Measurements from ENCODE around the gene DICER1.

The DICER1 gene

GRCh38 chr14:95163666-95164065 lies 6.3 kb upstream of the DICER1 start:
- Histone ChIP-seq H3K36me3 (no peaks in the 10 kb centered on the region), H3K27me3 (no peaks in the 10 kb centered on the region), H3K4me3 (ENCODE audit: low read depth in 1 of 2, low read length in 1 of 2) (no peak overlapping the region), H3K9me3 (no peaks in the 10 kb centered on the region), H3K4me1 (ENCODE audit: control insufficient read depth in 1 of 2, insufficient read depth in 1 of 2, low read depth in 1 of 2, low read length in 1 of 2) (peaks cover 13 to 16% of the 10 kb centered on the region in 2 experiments), H3K27ac (peak overlapping the region; percentile 48)
- no peak for TF ChIP-seq CTCF (IDR thresholded peaks at IDR 0.05)

- H3K9me3 ChIP-seq = no peaks in the 10 kb centered on the region
- H3K27ac ChIP-seq = peak overlapping the region; percentile 48
- no peaks in the 10 kb centered on the region for H3K36me3 ChIP-seq
- H3K4me3 ChIP-seq (ENCODE audit: low read depth in 1 of 2, low read length in 1 of 2) = no peak overlapping the region
- no peaks in the 10 kb centered on the region for H3K27me3 ChIP-seq
- no peak for TF ChIP-seq CTCF (IDR thresholded peaks at IDR 0.05)
- H3K4me1 ChIP-seq (ENCODE audit: control insufficient read depth in 1 of 2, insufficient read depth in 1 of 2, low read depth in 1 of 2, low read length in 1 of 2) = peaks cover 18 to 22% of the 10 kb centered on the region in 2 experiments
These were observed 5.8 kb upstream of the DICER1 start for GRCh38 chr14:95163132-95163531.

GRCh38 chr14:95162641-95163040 lies 5.3 kb upstream of the DICER1 start:
- peaks cover 23 to 27% of the 10 kb centered on the region in 2 experiments for H3K4me1 ChIP-seq (ENCODE audit: control insufficient read depth in 1 of 2, insufficient read depth in 1 of 2, low read depth in 1 of 2, low read length in 1 of 2)
- H3K36me3 ChIP-seq = no peaks in the 10 kb centered on the region
- H3K27me3 ChIP-seq = no peaks in the 10 kb centered on the region
- no peaks in the 10 kb centered on the region for H3K9me3 ChIP-seq
- no peak for TF ChIP-seq CTCF (IDR thresholded peaks at IDR 0.05)
- H3K4me3 ChIP-seq (ENCODE audit: low read depth in 1 of 2, low read length in 1 of 2) = no peak overlapping the region
- H3K27ac ChIP-seq = peak overlapping the region; percentile 48

GRCh38 chr14:95157048-95157326 lies 342 bp downstream of the DICER1 start:
- Histone ChIP-seq H3K4me3 (ENCODE audit: low read depth in 1 of 2, low read length in 1 of 2) (peak overlapping the region; percentile 89), H3K36me3 (no peaks in the 10 kb centered on the region)

GRCh38 chr14:95156161-95157047 lies 925 bp downstream of the DICER1 start:
- peak overlapping the region; percentile 89 for H3K4me3 ChIP-seq (ENCODE audit: low read depth in 1 of 2, low read length in 1 of 2)
- peaks cover 43 to 48% of the 10 kb centered on the region in 2 experiments for H3K4me1 ChIP-seq (ENCODE audit: control insufficient read depth in 1 of 2, insufficient read depth in 1 of 2, low read depth in 1 of 2, low read length in 1 of 2)
- TF ChIP-seq CTCF (IDR thresholded peaks at IDR 0.05) = no peak
- no peaks in the 10 kb centered on the region for H3K36me3 ChIP-seq
- no peaks in the 10 kb centered on the region for H3K27me3 ChIP-seq
- H3K27ac ChIP-seq = peak overlapping the region; percentile 98
- H3K9me3 ChIP-seq = no peaks in the 10 kb centered on the region

More at GRCh38 chr14:95157048-95157326, 342 bp downstream of the DICER1 start:
- H3K4me1 ChIP-seq (ENCODE audit: control insufficient read depth in 1 of 2, insufficient read depth in 1 of 2, low read depth in 1 of 2, low read length in 1 of 2) = peaks cover 37 to 42% of the 10 kb centered on the region in 2 experiments
- no peak for TF ChIP-seq CTCF (IDR thresholded peaks at IDR 0.05)
- peak overlapping the region; percentile 98 for H3K27ac ChIP-seq
- no peaks in the 10 kb centered on the region for H3K9me3 ChIP-seq
- H3K27me3 ChIP-seq = no peaks in the 10 kb centered on the region

All from neutrophil (primary cell).